Common myeloid progenitor, CD34-positive (primary cell): ENCODE results near the gene TGFBR1. TPM values are rescaled to one million over a fixed set of nuclear protein-coding genes. Genes with fewer than 3 reads are reported as not detected.

Experiments
- CTCF ChIA-PET: fragments of 350-600 bp; sonication (Branson Sonifier 250); formaldehyde crosslinking; loops from one replicate; lab custom pipeline; 2021; ENCODE audit warnings: antibody characterized with exemption; lab: Charles Lee
- POLR2A ChIA-PET: fragments of 350-600 bp; sonication (Branson Sonifier 250); formaldehyde crosslinking; loops from one replicate; lab custom pipeline; 2021; ENCODE audit warnings: antibody characterized with exemption; lab: Charles Lee
- DNase-seq, 3 donors: peaks; one replicate each; pipeline versions ENCODE4 v3.0.0 to v3.0.0-alpha.2; 2013
- H3K27ac ChIP-seq, 2 experiments: 1 replicate in 1 of 2; 2 replicates in 1 of 2; pipeline ENCODE4 v1.7.0; 2013; ENCODE audit warnings: inconsistent platforms in 2 of 2, low read length in 2 of 2, mild to moderate bottlenecking in 2 of 2, low read depth in 1 of 2, moderate library complexity in 1 of 2; ENCODE audit not compliant: severe bottlenecking in 2 of 2, insufficient read depth in 1 of 2, poor library complexity in 1 of 2
- H3K27me3 ChIP-seq, 5 experiments: replicated peaks in 2 of 5; 1 replicate in 3 of 5; 2 replicates in 2 of 5; pipeline versions ENCODE4 v1.6.1 to v1.7.0; 2013; ENCODE audit warnings: low read length in 4 of 5, mild to moderate bottlenecking in 2 of 5, moderate library complexity in 2 of 5, inconsistent platforms in 1 of 5; ENCODE audit not compliant: insufficient read depth in 5 of 5, control insufficient read depth in 4 of 5
- H3K36me3 ChIP-seq, 4 experiments: 1 replicate in 2 of 4; 2 replicates in 2 of 4; pipeline versions ENCODE4 v1.6.1 to v1.7.0; 2013; ENCODE audit warnings: low read length in 3 of 4, control low read depth in 1 of 4, mild to moderate bottlenecking in 1 of 4; ENCODE audit not compliant: control insufficient read depth in 4 of 4, insufficient read depth in 4 of 4
- H3K4me1 ChIP-seq, 4 experiments: 1 replicate in 3 of 4; 2 replicates in 1 of 4; pipeline versions ENCODE4 v1.6.1 to v1.7.1; 2013; ENCODE audit warnings: low read length in 3 of 4, mild to moderate bottlenecking in 3 of 4, control low read depth in 1 of 4, inconsistent platforms in 1 of 4, moderate library complexity in 1 of 4; ENCODE audit not compliant: control insufficient read depth in 4 of 4, insufficient read depth in 4 of 4; ENCODE audit errors: control extremely low read depth in 1 of 4
- H3K4me3 ChIP-seq, 7 experiments: 1 replicate in 4 of 7; 2 replicates in 3 of 7; pipeline versions ENCODE4 v1.5.1 to v1.7.0; 2013; ENCODE audit warnings: mild to moderate bottlenecking in 7 of 7, low read length in 6 of 7, moderate library complexity in 6 of 7, inconsistent platforms in 2 of 7, low read depth in 2 of 7, control low read depth in 1 of 7; ENCODE audit not compliant: insufficient read depth in 4 of 7, control insufficient read depth in 1 of 7; ENCODE audit errors: extremely low read depth in 1 of 7
- H3K9me3 ChIP-seq, 5 experiments: 1 replicate in 4 of 5; 2 replicates in 1 of 5; pipeline versions ENCODE4 v1.6.1 to v1.7.1; 2013; ENCODE audit warnings: low read length in 4 of 5, mild to moderate bottlenecking in 2 of 5, inconsistent platforms in 1 of 5, low read depth in 1 of 5, moderate library complexity in 1 of 5; ENCODE audit not compliant: control insufficient read depth in 4 of 5, insufficient read depth in 2 of 5; ENCODE audit errors: control extremely low read depth in 1 of 5
- WGBS: methylation state at CpG from one replicate; pipeline ENCODE4 v1.1.5; 2013; ENCODE audit not compliant: insufficient coverage; 5-methylcytosine and 5-hydroxymethylcytosine counted together
- polyA plus RNA-seq: library from polyadenylated mRNA; unstranded; fragments of 120-200 nt; gene quantifications from one replicate; pipeline ENCODE4 v1.2.1, GENCODE V29; 2013

Gene TGFBR1
- polyA plus RNA-seq = 14.9 TPM

GRCh38 chr9:99104459-99105151 lies at the start of gene TGFBR1:
TGFBR1 (plus strand) TSS chr9:99105113; CDS start chr9:99105206, 93 bp downstream.
- H3K4me3 ChIP-seq = peak within 1 kb of the TSS; percentile 47 to 91 (median 81)
- H3K9me3 ChIP-seq = no peaks in the 10 kb centered on the region
- DNase-seq = peak; percentile 90 to 94 (median 94)
- H3K27ac ChIP-seq = peak within 1 kb of the TSS; percentile 40 to 81
- no peaks in the 10 kb centered on the region for H3K36me3 ChIP-seq
- ChIA-PET CTCF (interaction anchor here (0.6 to 3.7 kb wide), 15 partner anchors 9 to 279 kb away, joined by 3 to 17 read pairs (median 5); no protein-coding TSS in a partner anchor), POLR2A (interaction anchor here (0.6 to 1.4 kb wide), 7 partner anchors 9 to 47 kb away, joined by 3 to 6 read pairs (median 3); no protein-coding TSS in a partner anchor)
- H3K4me1 ChIP-seq = peaks cover 35 to 49% (median 46%) of the 10 kb centered on the region in 4 experiments
- no peaks in the 10 kb centered on the region for H3K27me3 ChIP-seq
- under 1% methylated on average over 37 of the region's 60 CpGs for WGBS

- Histone ChIP-seq H3K36me3 (no peaks in the 10 kb centered on the region), H3K27ac (no peak overlapping the region), H3K4me3 (no peak overlapping the region), H3K9me3 (no peaks in the 10 kb centered on the region), H3K4me1 (peaks cover 43 to 82% (median 51%) of the 10 kb centered on the region in 4 experiments), H3K27me3 (no peaks in the 10 kb centered on the region)
- ChIA-PET POLR2A (no interaction called here), CTCF (interaction anchor here (1.1 to 6.2 kb wide), 6 partner anchors 11 to 84 kb away, joined by 3 to 48 read pairs (median 6); no protein-coding TSS in a partner anchor)
- WGBS = no CpG with 5 or more reads among the region's 1 CpG
- no peak for DNase-seq
These were observed 49.5 kb upstream of the TGFBR1 start for GRCh38 chr9:99055384-99055783.

GRCh38 chr9:99056186-99056585 lies 48.7 kb upstream of the TGFBR1 start:
- H3K36me3 ChIP-seq = no peaks in the 10 kb centered on the region
- CTCF ChIA-PET = interaction anchor here (1.1 to 6.2 kb wide), 5 partner anchors 12 to 83 kb away, joined by 3 to 48 read pairs (median 5); no protein-coding TSS in a partner anchor

GRCh38 chr9:99056886-99057664 lies 47.8 kb upstream of the TGFBR1 start:
- 20% methylated on average over 1 of the region's 5 CpGs for whole genome bisulfite sequencing
- no peaks in the 10 kb centered on the region for H3K27me3 ChIP-seq
- peak overlapping the region in 2 of 7 experiments; percentile 40 to 54 for H3K4me3 ChIP-seq
- no peak overlapping the region for H3K27ac ChIP-seq
- peak; percentile 38 to 82 (median 65) for DNase-seq
- ChIA-PET POLR2A (interaction anchor here (1.3 kb wide), 1 partner anchor 47 kb away, joined by 6 read pairs; the partner anchor contains the start of gene TGFBR1), CTCF (interaction anchor here (0.8 to 2.7 kb wide), 6 partner anchors 8 to 82 kb away, joined by 3 to 22 read pairs (median 4); no protein-coding TSS in a partner anchor)
- H3K36me3 ChIP-seq = no peaks in the 10 kb centered on the region
- H3K9me3 ChIP-seq = no peaks in the 10 kb centered on the region
- peaks cover 43 to 86% (median 56%) of the 10 kb centered on the region in 4 experiments for H3K4me1 ChIP-seq

More at GRCh38 chr9:99056186-99056585, 48.7 kb upstream of the TGFBR1 start:
- H3K9me3 ChIP-seq = no peaks in the 10 kb centered on the region
- no peak overlapping the region for H3K27ac ChIP-seq
- H3K27me3 ChIP-seq = no peaks in the 10 kb centered on the region
- DNase-seq = no peak
- H3K4me1 ChIP-seq = peaks cover 43 to 89% (median 56%) of the 10 kb centered on the region in 4 experiments
- POLR2A ChIA-PET = no interaction called here
- WGBS = 100% methylated on average over 4 of the region's 6 CpGs
- H3K4me3 ChIP-seq = no peak overlapping the region

- peak overlapping the region in 5 of 7 experiments; percentile 6 to 54 (median 40) for H3K4me3 ChIP-seq
These were observed 47.0 kb upstream of the TGFBR1 start for GRCh38 chr9:99057665-99058625.

More at GRCh38 chr9:99057665-99058625, 47.0 kb upstream of the TGFBR1 start:
- 0% methylated on average over 3 of the region's 7 CpGs for WGBS
- no peaks in the 10 kb centered on the region for H3K27me3 ChIP-seq
- POLR2A ChIA-PET = interaction anchor here (0.6 to 1.3 kb wide), 2 partner anchors 46 to 48 kb away, joined by 4 to 6 read pairs; partner anchors contain the start of gene TGFBR1
- peaks cover 41 to 78% (median 50%) of the 10 kb centered on the region in 4 experiments for H3K4me1 ChIP-seq
- H3K27ac ChIP-seq = no peak overlapping the region
- H3K9me3 ChIP-seq = no peaks in the 10 kb centered on the region
- peak; percentile 83 to 95 (median 92) for DNase-seq
- no peaks in the 10 kb centered on the region for H3K36me3 ChIP-seq
- CTCF ChIA-PET = interaction anchor here (0.8 to 2.7 kb wide), 11 partner anchors 9 to 81 kb away, joined by 3 to 22 read pairs (median 4); no protein-coding TSS in a partner anchor
